ENCODE data around the gene USP10.

Gene USP10

GRCh38 chr16:84804326-84804725 is 104.5 kb downstream of the USP10 start:
- Mint-ChIP-seq H3K9me3 (peaks cover 10% of the 10 kb centered on the region), H3K4me3 (no peak overlapping the region), H3K36me3 (ENCODE audit: low read depth) (no peaks in the 10 kb centered on the region), H3K4me1 (ENCODE audit: low read depth) (peaks cover 8% of the 10 kb centered on the region), H3K27ac (no peak overlapping the region), H3K27me3 (ENCODE audit: low read depth) (no peaks in the 10 kb centered on the region)
- no peak for DNase-seq (ENCODE audit: low spot score)

- no peaks in the 10 kb centered on the region for H3K36me3 Mint-ChIP-seq (ENCODE audit: low read depth)
- H3K27me3 Mint-ChIP-seq (ENCODE audit: low read depth) = no peaks in the 10 kb centered on the region
- peaks cover 19% of the 10 kb centered on the region for H3K4me1 Mint-ChIP-seq (ENCODE audit: low read depth)
- H3K9me3 Mint-ChIP-seq = no peaks in the 10 kb centered on the region
- DNase-seq (ENCODE audit: low spot score) = no peak
- H3K4me3 Mint-ChIP-seq = no peak overlapping the region
- no peak overlapping the region for H3K27ac Mint-ChIP-seq
Observed at GRCh38 chr16:84806256-84806889, 106.6 kb downstream of the USP10 start.

GRCh38 chr16:84806890-84807258 is 107.1 kb downstream of the USP10 start:
- Mint-ChIP-seq H3K4me1 (ENCODE audit: low read depth) (peaks cover 23% of the 10 kb centered on the region), H3K4me3 (no peak overlapping the region), H3K9me3 (no peaks in the 10 kb centered on the region), H3K27ac (no peak overlapping the region), H3K36me3 (ENCODE audit: low read depth) (no peaks in the 10 kb centered on the region), H3K27me3 (ENCODE audit: low read depth) (no peaks in the 10 kb centered on the region)
- no peak for DNase-seq (ENCODE audit: low spot score)

GRCh38 chr16:84807776-84808175 is 108.0 kb downstream of the USP10 start:
- H3K36me3 Mint-ChIP-seq (ENCODE audit: low read depth) = no peaks in the 10 kb centered on the region
- H3K4me1 Mint-ChIP-seq (ENCODE audit: low read depth) = peaks cover 23% of the 10 kb centered on the region
- H3K4me3 Mint-ChIP-seq = no peak overlapping the region
- no peaks in the 10 kb centered on the region for H3K27me3 Mint-ChIP-seq (ENCODE audit: low read depth)
- H3K27ac Mint-ChIP-seq = no peak overlapping the region
- no peaks in the 10 kb centered on the region for H3K9me3 Mint-ChIP-seq
- DNase-seq (ENCODE audit: low spot score) = no peak

GRCh38 chr16:84808826-84809225 is 109.0 kb downstream of the USP10 start:
- H3K27me3 Mint-ChIP-seq (ENCODE audit: low read depth) = peaks cover 2% of the 10 kb centered on the region
- H3K36me3 Mint-ChIP-seq (ENCODE audit: low read depth) = no peaks in the 10 kb centered on the region
- H3K4me1 Mint-ChIP-seq (ENCODE audit: low read depth) = peaks cover 23% of the 10 kb centered on the region
- no peaks in the 10 kb centered on the region for H3K9me3 Mint-ChIP-seq
- H3K4me3 Mint-ChIP-seq = no peak overlapping the region
- no peak for DNase-seq (ENCODE audit: low spot score)
- H3K27ac Mint-ChIP-seq = no peak overlapping the region

- Mint-ChIP-seq H3K36me3 (ENCODE audit: low read depth) (no peaks in the 10 kb centered on the region), H3K27me3 (ENCODE audit: low read depth) (peaks cover 8% of the 10 kb centered on the region), H3K4me3 (peak overlapping the region; percentile 58), H3K27ac (peak overlapping the region; percentile 45), H3K9me3 (no peaks in the 10 kb centered on the region), H3K4me1 (ENCODE audit: low read depth) (peaks cover 19% of the 10 kb centered on the region)
- peak; percentile 30 for DNase-seq (ENCODE audit: low spot score)
Observed at GRCh38 chr16:84810518-84811273, 110.9 kb downstream of the USP10 start.

- H3K36me3 Mint-ChIP-seq (ENCODE audit: low read depth) = no peaks in the 10 kb centered on the region
- no peaks in the 10 kb centered on the region for H3K9me3 Mint-ChIP-seq
- no peak for DNase-seq (ENCODE audit: low spot score)
- H3K4me1 Mint-ChIP-seq (ENCODE audit: low read depth) = peaks cover 15% of the 10 kb centered on the region
- H3K27me3 Mint-ChIP-seq (ENCODE audit: low read depth) = peaks cover 8% of the 10 kb centered on the region
- no peak overlapping the region for H3K27ac Mint-ChIP-seq
- peak overlapping the region; percentile 21 for H3K4me3 Mint-ChIP-seq
Observed at GRCh38 chr16:84811529-84811928, 111.7 kb downstream of the USP10 start.

- Mint-ChIP-seq H3K4me1 (ENCODE audit: low read depth) (peaks cover 15% of the 10 kb centered on the region), H3K27ac (no peak overlapping the region), H3K9me3 (no peaks in the 10 kb centered on the region), H3K27me3 (ENCODE audit: low read depth) (peaks cover 15% of the 10 kb centered on the region), H3K36me3 (ENCODE audit: low read depth) (no peaks in the 10 kb centered on the region), H3K4me3 (no peak overlapping the region)
- DNase-seq (ENCODE audit: low spot score) = no peak
Observed at GRCh38 chr16:84813141-84813934, 113.5 kb downstream of the USP10 start.

- Mint-ChIP-seq H3K4me3 (no peak overlapping the region), H3K4me1 (ENCODE audit: low read depth) (peaks cover 17% of the 10 kb centered on the region)
Observed at GRCh38 chr16:84815462-84815861, 115.7 kb downstream of the USP10 start.

GRCh38 chr16:84816023-84816422 is 116.2 kb downstream of the USP10 start:
- H3K9me3 Mint-ChIP-seq = no peaks in the 10 kb centered on the region
- peaks cover 14% of the 10 kb centered on the region for H3K4me1 Mint-ChIP-seq (ENCODE audit: low read depth)
- H3K27me3 Mint-ChIP-seq (ENCODE audit: low read depth) = peaks cover 34% of the 10 kb centered on the region
- DNase-seq (ENCODE audit: low spot score) = no peak
- no peak overlapping the region for H3K4me3 Mint-ChIP-seq
- H3K36me3 Mint-ChIP-seq (ENCODE audit: low read depth) = no peaks in the 10 kb centered on the region
- H3K27ac Mint-ChIP-seq = no peak overlapping the region

More at GRCh38 chr16:84815462-84815861, 115.7 kb downstream of the USP10 start:
- Mint-ChIP-seq H3K27me3 (ENCODE audit: low read depth) (peaks cover 30% of the 10 kb centered on the region), H3K36me3 (ENCODE audit: low read depth) (no peaks in the 10 kb centered on the region), H3K27ac (no peak overlapping the region), H3K9me3 (no peaks in the 10 kb centered on the region)
- no peak for DNase-seq (ENCODE audit: low spot score)

- Mint-ChIP-seq H3K4me1 (ENCODE audit: low read depth) (peaks cover 10% of the 10 kb centered on the region), H3K27ac (no peak overlapping the region), H3K4me3 (no peak overlapping the region), H3K9me3 (no peaks in the 10 kb centered on the region), H3K27me3 (ENCODE audit: low read depth) (peaks cover 38% of the 10 kb centered on the region), H3K36me3 (ENCODE audit: low read depth) (no peaks in the 10 kb centered on the region)
- DNase-seq (ENCODE audit: low spot score) = no peak
Observed at GRCh38 chr16:84816485-84816884, 116.7 kb downstream of the USP10 start.

GRCh38 chr16:84817206-84817605 is 117.4 kb downstream of the USP10 start:
- H3K4me3 Mint-ChIP-seq = no peak overlapping the region
- no peak for DNase-seq (ENCODE audit: low spot score)
- no peak overlapping the region for H3K27ac Mint-ChIP-seq
- peaks cover 39% of the 10 kb centered on the region for H3K27me3 Mint-ChIP-seq (ENCODE audit: low read depth)
- H3K36me3 Mint-ChIP-seq (ENCODE audit: low read depth) = no peaks in the 10 kb centered on the region
- H3K9me3 Mint-ChIP-seq = no peaks in the 10 kb centered on the region
- peaks cover 7% of the 10 kb centered on the region for H3K4me1 Mint-ChIP-seq (ENCODE audit: low read depth)

- Mint-ChIP-seq H3K36me3 (ENCODE audit: low read depth) (no peaks in the 10 kb centered on the region), H3K4me3 (no peak overlapping the region), H3K9me3 (no peaks in the 10 kb centered on the region), H3K27me3 (ENCODE audit: low read depth) (peaks cover 42% of the 10 kb centered on the region), H3K27ac (no peak overlapping the region), H3K4me1 (ENCODE audit: low read depth) (peaks cover 7% of the 10 kb centered on the region)
- DNase-seq (ENCODE audit: low spot score) = no peak
Observed at GRCh38 chr16:84817613-84818012, 117.8 kb downstream of the USP10 start.

- no peak for DNase-seq (ENCODE audit: low spot score)
- H3K4me3 Mint-ChIP-seq = no peak overlapping the region
- H3K27ac Mint-ChIP-seq = no peak overlapping the region
- peaks cover 43% of the 10 kb centered on the region for H3K27me3 Mint-ChIP-seq (ENCODE audit: low read depth)
- H3K9me3 Mint-ChIP-seq = no peaks in the 10 kb centered on the region
- no peaks in the 10 kb centered on the region for H3K36me3 Mint-ChIP-seq (ENCODE audit: low read depth)
- H3K4me1 Mint-ChIP-seq (ENCODE audit: low read depth) = peaks cover 7% of the 10 kb centered on the region
Observed at GRCh38 chr16:84818133-84818532, 118.3 kb downstream of the USP10 start.
